Measurements from ENCODE around the gene DLST.
A peak's percentile ranks its signal among the peaks of the same experiment; 100 is the strongest.

Gene DLST

DNA sequence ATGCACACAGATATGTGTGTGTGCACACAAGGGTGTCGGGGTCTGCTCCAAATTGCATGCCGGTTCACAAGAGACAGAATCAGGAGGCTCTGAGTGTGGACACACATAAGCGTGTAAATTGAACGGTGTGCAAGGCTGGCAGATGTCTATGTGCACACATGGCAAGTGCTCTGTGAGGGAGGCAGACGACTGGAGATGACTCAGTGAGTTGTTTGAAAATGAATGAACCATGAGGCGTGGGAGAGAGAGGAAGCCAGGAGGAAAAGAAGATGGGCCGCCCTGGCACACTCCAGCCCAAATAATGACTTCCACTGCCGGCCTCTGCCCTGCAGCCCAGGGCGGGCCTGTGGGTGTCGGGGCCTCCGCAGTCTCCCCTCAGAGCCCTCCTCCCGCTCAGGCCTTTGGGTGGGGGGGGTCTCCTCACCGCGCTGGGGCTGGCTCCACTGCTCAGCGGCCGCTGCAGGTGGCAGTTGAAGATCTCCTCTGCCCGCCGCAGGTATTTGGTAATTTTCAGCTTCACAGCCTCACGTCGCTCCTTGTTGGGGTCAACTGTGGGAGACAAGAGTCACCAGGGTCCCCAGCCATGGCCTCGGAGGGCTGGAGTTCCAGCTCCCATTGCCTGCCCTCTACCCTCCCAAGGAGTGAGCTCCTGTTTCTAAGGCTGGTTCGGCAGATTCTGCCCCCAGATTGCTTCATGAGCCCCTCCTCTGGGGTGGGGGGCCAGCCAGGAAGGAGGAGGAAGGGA, 37.9 kb downstream of the DLST start:
- TF ChIP-seq, protein P1, sequence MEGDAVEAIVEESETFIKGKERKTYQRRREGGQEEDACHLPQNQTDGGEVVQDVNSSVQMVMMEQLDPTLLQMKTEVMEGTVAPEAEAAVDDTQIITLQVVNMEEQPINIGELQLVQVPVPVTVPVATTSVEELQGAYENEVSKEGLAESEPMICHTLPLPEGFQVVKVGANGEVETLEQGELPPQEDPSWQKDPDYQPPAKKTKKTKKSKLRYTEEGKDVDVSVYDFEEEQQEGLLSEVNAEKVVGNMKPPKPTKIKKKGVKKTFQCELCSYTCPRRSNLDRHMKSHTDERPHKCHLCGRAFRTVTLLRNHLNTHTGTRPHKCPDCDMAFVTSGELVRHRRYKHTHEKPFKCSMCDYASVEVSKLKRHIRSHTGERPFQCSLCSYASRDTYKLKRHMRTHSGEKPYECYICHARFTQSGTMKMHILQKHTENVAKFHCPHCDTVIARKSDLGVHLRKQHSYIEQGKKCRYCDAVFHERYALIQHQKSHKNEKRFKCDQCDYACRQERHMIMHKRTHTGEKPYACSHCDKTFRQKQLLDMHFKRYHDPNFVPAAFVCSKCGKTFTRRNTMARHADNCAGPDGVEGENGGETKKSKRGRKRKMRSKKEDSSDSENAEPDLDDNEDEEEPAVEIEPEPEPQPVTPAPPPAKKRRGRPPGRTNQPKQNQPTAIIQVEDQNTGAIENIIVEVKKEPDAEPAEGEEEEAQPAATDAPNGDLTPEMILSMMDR (IDR thresholded peaks at IDR 0.05; ENCODE audit: low read depth, low read length), result no peak
- no peak overlapping the region for H3K4me3 ChIP-seq (replicated peaks in 1 of 2; ENCODE audit: low read depth in 2 of 2, low read length in 2 of 2)

DNA sequence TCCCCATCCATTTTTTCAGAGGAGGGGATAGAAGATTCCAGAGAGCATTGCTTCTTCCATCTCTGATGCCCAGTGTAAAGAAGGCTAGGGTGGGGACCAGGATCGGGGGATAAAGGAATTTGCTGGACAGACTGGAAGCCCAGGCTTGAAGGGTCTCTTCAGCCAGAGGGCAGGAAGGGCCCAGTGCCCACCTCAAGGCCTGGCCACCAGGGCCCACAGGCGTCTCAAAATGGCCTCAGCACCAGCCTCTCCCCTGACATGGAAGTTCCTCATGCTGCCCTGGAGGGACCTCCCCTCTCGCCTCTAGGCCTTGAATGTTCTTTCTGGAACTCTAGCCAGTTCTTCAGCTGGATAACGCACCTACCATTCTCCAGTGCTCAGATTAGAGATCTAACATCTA, 38.6 kb downstream of the DLST start:
- no peak for DNase-seq (ENCODE audit: low read depth in 2 of 2)
- no peak overlapping the region for H3K4me3 ChIP-seq (replicated peaks in 1 of 2; ENCODE audit: low read depth in 2 of 2, low read length in 2 of 2)
- TF ChIP-seq, protein P1 (IDR thresholded peaks at IDR 0.05; ENCODE audit: low read depth, low read length), result no peak

More for the DNA sequence above, 37.9 kb downstream of the DLST start:
- peak in 1 of 2 donors; percentile 63 for DNase-seq (ENCODE audit: low read depth in 2 of 2)

- no peak for DNase-seq (ENCODE audit: low read depth in 2 of 2)
- TF ChIP-seq, protein P1 (IDR thresholded peaks at IDR 0.05; ENCODE audit: low read depth, low read length), result no peak
Measured at GRCh38 chr14:74921053-74921620, 39.4 kb downstream of the DLST start.

GRCh38 chr14:74921987-74922751, 40.5 kb downstream of the DLST start:
- no peak overlapping the region for H3K4me3 ChIP-seq (replicated peaks in 1 of 2; ENCODE audit: low read depth in 2 of 2, low read length in 2 of 2)
- TF ChIP-seq, protein P1 (IDR thresholded peaks at IDR 0.05; ENCODE audit: low read depth, low read length), result no peak
- no peak for DNase-seq (ENCODE audit: low read depth in 2 of 2)

More at GRCh38 chr14:74921053-74921620, 39.4 kb downstream of the DLST start:
- H3K4me3 ChIP-seq (replicated peaks in 1 of 2; ENCODE audit: low read depth in 2 of 2, low read length in 2 of 2), result no peak overlapping the region

DNA sequence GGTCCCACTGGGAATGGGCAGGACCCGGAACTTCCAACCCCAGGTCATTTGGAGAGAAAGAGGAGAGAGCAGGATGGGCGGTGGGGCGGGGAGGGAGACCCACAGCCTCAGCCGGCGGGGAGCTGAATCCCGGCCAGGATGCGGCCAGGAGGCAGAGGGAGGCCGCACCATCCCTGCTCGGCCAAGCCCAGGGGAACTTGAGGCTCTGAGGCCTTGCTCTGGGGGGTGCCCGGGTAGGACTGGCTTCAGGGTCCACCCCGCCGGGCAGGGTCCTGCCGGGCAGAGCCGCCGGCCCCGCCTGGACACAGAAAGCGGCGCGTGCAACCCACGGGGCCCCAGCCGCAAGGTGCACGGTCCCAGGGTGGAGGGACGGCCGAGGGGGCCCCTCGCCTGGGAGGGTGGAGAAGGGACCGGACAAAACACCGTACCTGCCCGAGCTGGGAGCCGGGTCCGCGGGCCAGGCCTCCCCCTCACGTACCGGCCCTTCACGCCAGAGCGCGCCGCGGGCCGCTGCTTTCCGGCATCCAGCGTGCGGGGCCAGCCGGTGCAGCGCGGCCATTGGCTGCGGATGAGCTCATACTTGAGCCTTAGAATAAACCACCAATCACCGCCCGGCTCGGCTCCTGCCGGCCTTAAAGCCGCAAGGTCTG, 41.2 kb downstream of the DLST start, which contains the start of gene RPS6KL1:
Gene RPS6KL1 (minus strand): TSS at position 509 of the 650 bp plus-strand sequence. CDS start 1,719 bp downstream, outside the sequence.
- TF ChIP-seq, protein P1 (IDR thresholded peaks at IDR 0.05; ENCODE audit: low read depth, low read length), result no peak
- peak; percentile 74 to 83 for DNase-seq (ENCODE audit: low read depth in 2 of 2)
- H3K4me3 ChIP-seq (replicated peaks in 1 of 2; ENCODE audit: low read depth in 2 of 2, low read length in 2 of 2), result peak within 1 kb of the TSS; percentile 41 to 57

DNA sequence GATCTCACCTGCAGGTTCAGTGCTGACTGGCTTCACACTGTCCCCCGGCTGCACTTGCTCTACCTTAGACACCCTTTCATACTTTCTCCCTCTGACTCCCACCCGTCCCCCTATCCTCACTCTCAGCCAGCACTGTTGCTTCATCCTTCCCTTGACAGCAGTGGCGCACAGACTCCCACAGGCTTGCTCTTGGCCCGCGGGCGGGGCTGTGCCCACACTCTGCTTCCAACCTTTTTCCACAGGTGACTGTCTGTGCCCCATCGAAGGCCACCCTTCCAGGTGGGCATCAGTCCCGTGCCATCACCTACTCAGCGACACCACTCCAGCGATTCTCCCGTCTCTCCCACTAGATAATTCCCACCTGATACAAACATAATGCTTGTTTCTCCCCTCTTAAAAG, 42.3 kb downstream of the DLST start:
- H3K4me3 ChIP-seq (replicated peaks in 1 of 2; ENCODE audit: low read depth in 2 of 2, low read length in 2 of 2), result no peak overlapping the region
- TF ChIP-seq, protein P1 (IDR thresholded peaks at IDR 0.05; ENCODE audit: low read depth, low read length), result no peak
- no peak for DNase-seq (ENCODE audit: low read depth in 2 of 2)

Data from cardiac fibroblast (primary cell).